Endometrial microvascular endothelial cells (primary cell): Measurements from ENCODE around the gene ADAM30. TPM values are rescaled to one million over a fixed set of nuclear protein-coding genes. Genes with fewer than 3 reads are reported as not detected.
"Not testable (repeated sequence)": the region's sequence is repeated elsewhere in the genome, so short reads cannot be mapped to it uniquely, and the experiment has no call there.

Experiments used
- in situ Hi-C: cut with HindIII; loops from 2 replicates; pipeline ENCODE4 v1.10.0; 2017; ENCODE audit warnings: low sequenced_read_pairs, low pct_unique_long_range_greater_than_20kb; ENCODE audit errors: inconsistent ontology term
- total RNA-seq: library from RNA; depleted of rRNA; stranded (reverse); fragments of >200 nt; gene quantifications from one replicate; pipeline ENCODE4 v1.2.3, GENCODE V29; 2015; ENCODE audit errors: inconsistent ontology term

Gene ADAM30
- total RNA-seq, 1 donor from 2014 or later = not detected

GRCh38 chr1:119883826-119884225 is 12.5 kb downstream of the ADAM30 start:
- in situ Hi-C loops = no loop called here

- in situ Hi-C loops = no loop called here
Measured at GRCh38 chr1:119882132-119883049, 13.9 kb downstream of the ADAM30 start.

- in situ Hi-C loops = no loop called here
Measured at GRCh38 chr1:119879510-119880434, 16.5 kb downstream of the ADAM30 start.

GRCh38 chr1:119878171-119878570 is 18.1 kb downstream of the ADAM30 start:
- in situ Hi-C loops = no loop called here

GRCh38 chr1:119874186-119874585 is 22.1 kb downstream of the ADAM30 start:
- in situ Hi-C loops = no loop called here

- in situ Hi-C loops = no loop called here
Measured at GRCh38 chr1:119873135-119874015, 22.9 kb downstream of the ADAM30 start.

- in situ Hi-C loops = no loop called here
Measured at GRCh38 chr1:119871881-119872280, 24.4 kb downstream of the ADAM30 start.

- in situ Hi-C loops = no loop called here
Measured at GRCh38 chr1:119870917-119871596, 25.3 kb downstream of the ADAM30 start.

- in situ Hi-C loops = no loop called here
Measured at GRCh38 chr1:119869995-119870394, 26.3 kb downstream of the ADAM30 start.

GRCh38 chr1:119868176-119868575 is 28.1 kb downstream of the ADAM30 start:
- in situ Hi-C loops = no loop called here

GRCh38 chr1:119866451-119866850 is 29.9 kb downstream of the ADAM30 start:
- in situ Hi-C loops = no loop called here

- in situ Hi-C loops = no loop called here
Measured at GRCh38 chr1:119865627-119866026, 30.7 kb downstream of the ADAM30 start.

- in situ Hi-C loops = no loop called here
Measured at GRCh38 chr1:119862276-119862675, 34.0 kb downstream of the ADAM30 start.

- in situ Hi-C loops = no loop called here
Measured at GRCh38 chr1:119861547-119861946, 34.8 kb downstream of the ADAM30 start.

GRCh38 chr1:119859647-119860046 is 36.7 kb downstream of the ADAM30 start:
- in situ Hi-C loops = no loop called here

- in situ Hi-C loops = not testable (repeated sequence)
Measured at GRCh38 chr1:119858556-119859214, 37.6 kb downstream of the ADAM30 start.

- in situ Hi-C loops = no loop called here
Measured at GRCh38 chr1:119858126-119858525, 38.2 kb downstream of the ADAM30 start.

GRCh38 chr1:119853155-119853554 is 43.2 kb downstream of the ADAM30 start:
- in situ Hi-C loops = no loop called here
